PC-9 (cell line): Measurements from ENCODE around the gene C4B. TPM values are rescaled to one million over a fixed set of nuclear protein-coding genes. Genes with fewer than 3 reads are reported as not detected.
A peak's percentile ranks its signal among the peaks of the same experiment; 100 is the strongest.
"Not testable (repeated sequence)": the region's sequence is repeated elsewhere in the genome, so short reads cannot be mapped to it uniquely, and the experiment has no call there.

Source experiments
- Bru-seq: library from RNA; stranded (reverse); fragments of 400-500 nt; gene quantifications from one replicate; lab custom pipeline; 2021; lab: Mats Ljungman, UMichigan
- BruChase-seq, 2 experiments: library from RNA; stranded (reverse); fragments of 400-500 nt; gene quantifications; one replicate each; lab custom pipeline; 2021; lab: Mats Ljungman, UMichigan
- BruUV-seq: library from RNA; stranded (reverse); fragments of 400-500 nt; replicated peaks from 2 replicates; lab custom pipeline; 2021; lab: Mats Ljungman, UMichigan
- CTCF ChIA-PET: fragments of 300-600 bp; sonication (Branson Sonifier 250); formaldehyde crosslinking; loops from one replicate; lab custom pipeline; 2022; ENCODE audit warnings: antibody characterized with exemption; lab: Charles Lee
- POLR2A ChIA-PET: fragments of 300-600 bp; sonication (Branson Sonifier 250); formaldehyde crosslinking; loops from one replicate; lab custom pipeline; 2022; ENCODE audit warnings: antibody characterized with exemption; ENCODE audit not compliant: unreplicated experiment; lab: Charles Lee
- DNase-seq, 2 experiments: peaks; one replicate each; pipeline versions ENCODE4 v3.0.0 to v3.0.0-alpha.2; 2015 to 2022; ENCODE audit warnings: mixed read lengths in 1 of 2
- H2AFZ ChIP-seq: fragments of 200-600 bp; sonication (generic); 2 replicates; pipeline ENCODE4 v1.8.1; 2017; ENCODE audit warnings: antibody characterized with exemption
- H3F3A ChIP-seq: fragments of 200-600 bp; sonication (generic); 2 replicates; pipeline ENCODE4 v1.8.1; 2017; ENCODE audit warnings: antibody characterized with exemption, mild to moderate bottlenecking, low read depth; ENCODE audit not compliant: insufficient read depth
- H3K27ac ChIP-seq: fragments of 200-600 bp; sonication (generic); 2 replicates; pipeline ENCODE4 v1.6.1; 2016; ENCODE audit warnings: mixed run types
- H3K27me3 ChIP-seq: fragments of 200-600 bp; sonication (generic); 2 replicates; pipeline ENCODE4 v1.6.1; 2016; ENCODE audit warnings: low read depth, mixed run types; ENCODE audit not compliant: insufficient read depth
- H3K36me3 ChIP-seq: fragments of 200-600 bp; sonication (generic); 2 replicates; pipeline ENCODE4 v1.6.1; 2016; ENCODE audit warnings: low read depth, mixed run types
- H3K4me1 ChIP-seq: fragments of 200-600 bp; sonication (generic); replicated peaks from 2 replicates; pipeline ENCODE4 v1.6.1; 2016; ENCODE audit warnings: mixed run types; ENCODE audit not compliant: insufficient read depth
- H3K4me2 ChIP-seq: fragments of 200-600 bp; sonication (generic); 2 replicates; pipeline ENCODE4 v1.6.1; 2017; ENCODE audit warnings: mixed run types
- H3K4me3 ChIP-seq: fragments of 200-600 bp; sonication (generic); 2 replicates; pipeline ENCODE4 v1.6.1; 2016; ENCODE audit warnings: mixed run types
- H3K79me2 ChIP-seq: fragments of 200-600 bp; sonication (generic); 2 replicates; pipeline ENCODE4 v1.6.1; 2017; ENCODE audit warnings: low read depth, mixed run types
- H3K9me2 ChIP-seq: fragments of 200-600 bp; sonication (generic); 2 replicates; pipeline ENCODE4 v1.8.1; 2017; ENCODE audit warnings: mild to moderate bottlenecking; ENCODE audit not compliant: insufficient read depth
- H3K9me3 ChIP-seq: fragments of 200-600 bp; sonication (generic); 2 replicates; pipeline ENCODE4 v1.8.1; 2016; ENCODE audit warnings: low read depth; ENCODE audit not compliant: insufficient read depth
- H4K20me1 ChIP-seq: fragments of 200-600 bp; sonication (generic); 2 replicates; pipeline ENCODE4 v1.8.1; 2017; ENCODE audit not compliant: insufficient read depth
- EZH2 ChIP-seq: fragments of 200-600 bp; sonication (generic); IDR thresholded peaks from 2 replicates; pipeline ENCODE4 v1.8.0; 2017; ENCODE audit warnings: antibody characterized with exemption, low read depth
- intact Hi-C: fragments of 100-400 bp; cut with micrococcal nuclease; formaldehyde crosslinking; loops from one replicate; pipeline ENCODE4 v1.10.0; 2022; ENCODE audit not compliant: unreplicated experiment
- long read RNA-seq: library from polyadenylated mRNA; stranded (forward); transcript quantifications from one replicate; pipeline ENCODE4 v2.0.0, GENCODE V29; 2022
- total RNA-seq: library from RNA; stranded (reverse); gene quantifications from 2 replicates; pipeline ENCODE4 v1.2.3, GENCODE V29; 2021
- TF ChIP-seq, protein P1 (sequence below): fragments of 200-600 bp; sonication (generic); conservative IDR thresholded peaks from 2 replicates; pipeline ENCODE4 v1.6.1; 2017; ENCODE audit warnings: mixed run types, antibody characterized with exemption, mild to moderate bottlenecking, moderate library complexity

The C4B gene
- total RNA-seq (7.5 and 8.3 TPM in 2 replicates), Bru-seq, nascent RNA (percentile 4 among the genes with signal in this experiment), BruChase-seq, experiment 1, labeled RNA remaining after a 2-hour chase (not detected), BruChase-seq, experiment 2, labeled RNA remaining after a 6-hour chase (percentile 12 among the genes with signal in this experiment)
- long read RNA-seq, full-length matches to known transcripts: 1 of 2 reads
- long read RNA-seq, partial matches to known transcripts: 1 of 2 reads
- long read RNA-seq, other reads (novel, unspliced or antisense): 0 of 2 reads

- H2AFZ ChIP-seq, H3K9me3 ChIP-seq, H3K79me2 ChIP-seq, H3K4me2 ChIP-seq, H3K4me3 ChIP-seq, H3K4me1 ChIP-seq, BruUV-seq, H4K20me1 ChIP-seq, DNase-seq, H3K9me2 ChIP-seq, intact Hi-C loops, H3K36me3 ChIP-seq, POLR2A ChIA-PET, H3K27ac ChIP-seq, CTCF ChIA-PET, H3K27me3 ChIP-seq, H3F3A ChIP-seq: not testable (repeated sequence)
Observed at GRCh38 chr6:32014547-32014946, at the start of gene C4B. TSS of gene C4B (plus strand) at chr6:32014795. CDS start at chr6:32014846, 51 bp downstream.

- no peak for TF ChIP-seq EZH2
- TF ChIP-seq, protein P1, sequence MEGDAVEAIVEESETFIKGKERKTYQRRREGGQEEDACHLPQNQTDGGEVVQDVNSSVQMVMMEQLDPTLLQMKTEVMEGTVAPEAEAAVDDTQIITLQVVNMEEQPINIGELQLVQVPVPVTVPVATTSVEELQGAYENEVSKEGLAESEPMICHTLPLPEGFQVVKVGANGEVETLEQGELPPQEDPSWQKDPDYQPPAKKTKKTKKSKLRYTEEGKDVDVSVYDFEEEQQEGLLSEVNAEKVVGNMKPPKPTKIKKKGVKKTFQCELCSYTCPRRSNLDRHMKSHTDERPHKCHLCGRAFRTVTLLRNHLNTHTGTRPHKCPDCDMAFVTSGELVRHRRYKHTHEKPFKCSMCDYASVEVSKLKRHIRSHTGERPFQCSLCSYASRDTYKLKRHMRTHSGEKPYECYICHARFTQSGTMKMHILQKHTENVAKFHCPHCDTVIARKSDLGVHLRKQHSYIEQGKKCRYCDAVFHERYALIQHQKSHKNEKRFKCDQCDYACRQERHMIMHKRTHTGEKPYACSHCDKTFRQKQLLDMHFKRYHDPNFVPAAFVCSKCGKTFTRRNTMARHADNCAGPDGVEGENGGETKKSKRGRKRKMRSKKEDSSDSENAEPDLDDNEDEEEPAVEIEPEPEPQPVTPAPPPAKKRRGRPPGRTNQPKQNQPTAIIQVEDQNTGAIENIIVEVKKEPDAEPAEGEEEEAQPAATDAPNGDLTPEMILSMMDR: no peak
- 0 out of 2 replicates have a peak, but pooled peaks cover 3% of the 10 kb centered on the region for H3F3A ChIP-seq
- no peak overlapping the region for H3K27ac ChIP-seq
- intact Hi-C loops: no loop called here
- no peaks in the 10 kb centered on the region for H4K20me1 ChIP-seq
- BruUV-seq: no TSS peak
- no peaks in the 10 kb centered on the region for H3K9me3 ChIP-seq
- POLR2A ChIA-PET: no interaction called here
- no peak overlapping the region for H2AFZ ChIP-seq
- H3K4me3 ChIP-seq: no peak overlapping the region
- DNase-seq: no peak
- H3K9me2 ChIP-seq: no peaks in the 10 kb centered on the region
- H3K36me3 ChIP-seq: peaks cover 8% of the 10 kb centered on the region
- no peak overlapping the region for H3K4me2 ChIP-seq
- no peaks in the 10 kb centered on the region for H3K27me3 ChIP-seq
- H3K79me2 ChIP-seq: peaks cover 7% of the 10 kb centered on the region
- H3K4me1 ChIP-seq: peaks cover 6% of the 10 kb centered on the region; the same call in 1 of the 2 replicates
- CTCF ChIA-PET: no interaction called here
Observed at GRCh38 chr6:31965700-31966099, 48.9 kb upstream of the C4B start.

DNA sequence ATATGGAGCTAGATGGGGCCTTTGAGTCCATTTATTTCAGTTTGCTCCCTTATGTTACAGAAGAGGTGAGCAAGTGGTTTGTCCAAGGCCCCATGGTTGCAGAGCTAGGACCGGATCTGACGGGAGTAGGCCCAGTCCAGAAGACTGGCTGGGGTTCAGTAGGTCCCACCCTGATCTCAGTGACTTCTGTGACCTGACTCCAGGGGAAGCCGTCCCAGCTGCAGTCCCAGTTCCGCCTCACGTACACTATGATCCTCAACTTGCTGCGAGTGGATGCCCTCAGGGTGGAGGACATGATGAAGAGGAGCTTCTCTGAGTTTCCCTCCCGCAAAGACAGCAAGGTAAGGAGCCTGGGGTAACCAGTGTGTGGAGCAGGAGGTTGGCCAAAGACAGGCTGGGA, 48.1 kb upstream of the C4B start:
- Histone ChIP-seq H3K9me2 (no peaks in the 10 kb centered on the region), H3K4me2 (no peak overlapping the region), H2AFZ (no peak overlapping the region), H3F3A (peaks cover 3% of the 10 kb centered on the region; the same call in 1 of the 2 replicates), H3K27me3 (no peaks in the 10 kb centered on the region), H3K27ac (no peak overlapping the region), H3K9me3 (no peaks in the 10 kb centered on the region), H3K4me1 (peaks cover 6% of the 10 kb centered on the region; the same call in 1 of the 2 replicates), H3K79me2 (peaks cover 15% of the 10 kb centered on the region), H3K36me3 (peaks cover 4% of the 10 kb centered on the region; the same call in 1 of the 2 replicates), H4K20me1 (no peaks in the 10 kb centered on the region), H3K4me3 (no peak overlapping the region)
- no TSS peak for BruUV-seq
- CTCF ChIA-PET: interaction anchor here (0.6 kb wide), 1 partner anchor 871 kb away, joined by 13 read pairs; no protein-coding TSS in a partner anchor
- DNase-seq: no peak
- TF ChIP-seq EZH2: no peak
- TF ChIP-seq, protein P1: no peak
- POLR2A ChIA-PET: interaction anchor here (0.5 kb wide), 1 partner anchor 98 kb away, joined by 6 read pairs; no protein-coding TSS in a partner anchor
- intact Hi-C loops: no loop called here
